B cell (primary cell): ENCODE measurements around the gene GLUD1. TPM values are rescaled to one million over a fixed set of nuclear protein-coding genes. Genes with fewer than 3 reads are reported as not detected.
"Not testable (repeated sequence)": the region's sequence is repeated elsewhere in the genome, so short reads cannot be mapped to it uniquely, and the experiment has no call there.

ENCODE experiments used
- ATAC-seq: fragments of 200-7000 bp; cut with Tn5 transposase; one replicate; pipeline ENCODE4 v1.10.0; 2021; ENCODE audit warnings: low read depth, mild to moderate bottlenecking, moderate number of reproducible peaks, moderate library complexity
- CTCF ChIA-PET: fragments of 350-600 bp; sonication (Branson Sonifier 250); formaldehyde crosslinking; loops from one replicate; lab custom pipeline; 2021; ENCODE audit warnings: antibody characterized with exemption, inconsistent platforms; lab: Charles Lee
- POLR2A ChIA-PET: fragments of 350-600 bp; sonication (Branson Sonifier 250); formaldehyde crosslinking; loops from one replicate; lab custom pipeline; 2021; ENCODE audit warnings: antibody characterized with exemption; lab: Charles Lee
- DNase-seq: peaks from one replicate; pipeline ENCODE4 v3.0.0; 2013
- H2AFZ ChIP-seq: 2 replicates; pipeline ENCODE4 v1.6.1; 2012; ENCODE audit warnings: mild to moderate bottlenecking, low read depth, low read length; ENCODE audit not compliant: insufficient read depth, poor library complexity, severe bottlenecking
- H3K27ac ChIP-seq, 2 donors: 1 replicate in 1 of 2; 2 replicates in 1 of 2; pipeline ENCODE4 v1.5.1; 2012 to 2013; ENCODE audit warnings: low read length in 2 of 2, mild to moderate bottlenecking in 2 of 2, moderate library complexity in 1 of 2
- H3K27me3 ChIP-seq, 4 experiments: fragments of 200-600 bp in 1 of 4; sonication (generic) in 1 of 4; replicated peaks in 1 of 4; 1 replicate in 2 of 4; 2 replicates in 2 of 4; pipeline versions ENCODE4 v1.6.1 to v1.7.0; 2013 to 2016; ENCODE audit warnings: low read length in 3 of 4, mild to moderate bottlenecking in 2 of 4, mixed read lengths in 1 of 4, moderate library complexity in 1 of 4; ENCODE audit not compliant: insufficient read depth in 4 of 4, control insufficient read depth in 3 of 4; ENCODE audit errors: control extremely low read depth in 1 of 4
- H3K36me3 ChIP-seq, 2 experiments: replicated peaks in 1 of 2; 1 replicate in 1 of 2; 2 replicates in 1 of 2; pipeline versions ENCODE4 v1.6.1 to v1.7.1; 2013; ENCODE audit warnings: low read length in 1 of 2; ENCODE audit not compliant: insufficient read depth in 2 of 2, control insufficient read depth in 1 of 2; ENCODE audit errors: control extremely low read depth in 1 of 2, extremely low read depth in 1 of 2
- H3K4me1 ChIP-seq, 2 donors: fragments of 200-600 bp in 1 of 2; sonication (generic) in 1 of 2; 1 replicate in 1 of 2; 2 replicates in 1 of 2; pipeline versions ENCODE4 v1.5.1 to v1.6.1; 2013 to 2017; ENCODE audit warnings: low read length in 2 of 2; ENCODE audit not compliant: control insufficient read depth in 2 of 2, insufficient read depth in 2 of 2
- H3K4me2 ChIP-seq: replicated peaks from 2 replicates; pipeline ENCODE3; 2012; ENCODE audit warnings: mild to moderate bottlenecking, low read depth, low read length; ENCODE audit not compliant: poor library complexity, severe bottlenecking
- H3K4me3 ChIP-seq, 5 experiments: fragments of 200-600 bp in 1 of 5; sonication (generic) in 1 of 5; 1 replicate in 3 of 5; 2 replicates in 2 of 5; pipeline versions ENCODE4 v1.5.1 to v1.7.0; 2011 to 2016; ENCODE audit warnings: low read length in 4 of 5, mild to moderate bottlenecking in 4 of 5, low read depth in 2 of 5, control low read depth in 1 of 5, moderate library complexity in 1 of 5; ENCODE audit not compliant: insufficient read depth in 1 of 5; ENCODE audit errors: control extremely low read depth in 1 of 5, extremely low read depth in 1 of 5
- H3K79me2 ChIP-seq: fragments of 200-600 bp; sonication (generic); one replicate; pipeline ENCODE4 v1.6.0; 2016; ENCODE audit warnings: low read length; ENCODE audit not compliant: control insufficient read depth, insufficient read depth
- H3K9ac ChIP-seq: fragments of 200-600 bp; sonication (generic); 2 replicates; pipeline ENCODE4 v1.6.1; 2017; ENCODE audit warnings: mild to moderate bottlenecking, low read length, moderate library complexity
- H3K9me3 ChIP-seq, 3 donors: one replicate each; pipeline versions ENCODE4 v1.6.1 to v1.7.1; 2013; ENCODE audit warnings: low read length in 2 of 3; ENCODE audit not compliant: control insufficient read depth in 2 of 3, insufficient read depth in 1 of 3; ENCODE audit errors: control extremely low read depth in 1 of 3
- H4K20me1 ChIP-seq: 2 replicates; pipeline ENCODE4 v1.6.0; 2012; ENCODE audit warnings: mild to moderate bottlenecking, low read length; ENCODE audit not compliant: insufficient read depth, control insufficient read depth, poor library complexity, severe bottlenecking
- H3K27ac Mint-ChIP-seq: one replicate; pipeline ENCODE4 v1.8.0; 2021; ENCODE audit warnings: mixed read lengths
- H3K27me3 Mint-ChIP-seq: one replicate; pipeline ENCODE4 v1.8.0; 2021; ENCODE audit warnings: mixed read lengths
- H3K4me1 Mint-ChIP-seq: one replicate; pipeline ENCODE4 v1.8.0; 2021; ENCODE audit warnings: mixed read lengths
- H3K4me3 Mint-ChIP-seq: one replicate; pipeline ENCODE4 v1.8.0; 2021; ENCODE audit warnings: mixed read lengths
- H3K9me3 Mint-ChIP-seq: one replicate; pipeline ENCODE4 v1.8.0; 2022; ENCODE audit warnings: mixed read lengths; ENCODE audit not compliant: insufficient read depth
- CTCF ChIP-seq: fragments of 200-600 bp; IDR thresholded peaks from one replicate; pipeline ENCODE4 v1.8.0; 2022; ENCODE audit warnings: antibody characterized with exemption, mild to moderate bottlenecking
- EZH2 ChIP-seq: IDR thresholded peaks from 2 replicates; pipeline ENCODE4 v1.6.1; 2012; ENCODE audit warnings: borderline replicate concordance, low read depth, mild to moderate bottlenecking, moderate library complexity, low read length; ENCODE audit not compliant: insufficient read depth, poor library complexity, severe bottlenecking
- WGBS: methylation state at CpG from one replicate; pipeline ENCODE4 v1.1.5; 2013; ENCODE audit warnings: missing lambda C conversion rate; ENCODE audit not compliant: insufficient coverage; 5-methylcytosine and 5-hydroxymethylcytosine counted together
- intact Hi-C: fragments of 100-400 bp; cut with micrococcal nuclease; formaldehyde crosslinking; loops from one replicate; pipeline ENCODE4 v1.10.0; 2022
- polyA plus RNA-seq: library from polyadenylated mRNA; depleted of rRNA; stranded (reverse); fragments of >200 nt; gene quantifications from 2 replicates; pipeline ENCODE4 v1.2.3, GENCODE V29; 2012
- total RNA-seq, 2 donors: library from RNA; stranded (reverse); fragments of 120-200 nt in 1 of 2; gene quantifications; 1 replicate in 1 of 2; 2 replicates in 1 of 2; pipeline versions ENCODE4 v1.2.3 to v1.2.4, GENCODE V29; 2013 to 2022

GLUD1 gene
- total and polyA plus RNA-seq, 2 donors (not counting 1 experiment from before 2014, with no cell fraction given): 29.6 to 71.5 TPM

GRCh38 chr10:87036623-87037022 is 58.0 kb downstream of the GLUD1 start:
- Histone ChIP-seq H3K9me3 (peaks cover 0 to 11% (median 0%) of the 10 kb centered on the region in 3 donors), H3K4me1 (no peaks in the 10 kb centered on the region), H3K9ac (no peak overlapping the region), H3K36me3 (no peaks in the 10 kb centered on the region), H3K4me2 (no peak overlapping the region), H3K27me3 (peaks cover 0 to 2% (median 0%) of the 10 kb centered on the region in 4 experiments), H4K20me1 (no peaks in the 10 kb centered on the region), H2AFZ (no peak overlapping the region), H3K4me3 (no peak overlapping the region), H3K27ac (no peak overlapping the region), H3K79me2 (no peaks in the 10 kb centered on the region)
- ChIA-PET CTCF (no interaction called here), POLR2A (no interaction called here)
- Mint-ChIP-seq H3K4me1 (no peaks in the 10 kb centered on the region), H3K27ac (no peak overlapping the region), H3K9me3 (no peaks in the 10 kb centered on the region), H3K4me3 (no peak overlapping the region), H3K27me3 (no peaks in the 10 kb centered on the region)
- no peak for ATAC-seq
- TF ChIP-seq EZH2 (no peak), CTCF (no peak)
- DNase-seq: no peak
- intact Hi-C loops: no loop called here
- no CpG with 5 or more reads among the region's 1 CpG for WGBS

- WGBS: 98% methylated on average over 24 of the region's 28 CpGs
- Histone ChIP-seq H3K36me3 (no peaks in the 10 kb centered on the region), H3K79me2 (no peaks in the 10 kb centered on the region), H3K4me3 (no peak overlapping the region), H3K27ac (no peak overlapping the region), H3K9ac (no peak overlapping the region), H3K27me3 (no peaks in the 10 kb centered on the region), H3K4me1 (no peaks in the 10 kb centered on the region), H3K4me2 (no peak overlapping the region), H2AFZ (no peak overlapping the region), H4K20me1 (no peaks in the 10 kb centered on the region), H3K9me3 (peaks cover 0 to 8% (median 0%) of the 10 kb centered on the region in 3 donors)
- ATAC-seq (no peak), DNase-seq (no peak)
- TF ChIP-seq CTCF: no peak
- TF ChIP-seq EZH2: no peak
- CTCF ChIA-PET: no interaction called here
- POLR2A ChIA-PET: no interaction called here
- Mint-ChIP-seq H3K4me1 (no peaks in the 10 kb centered on the region), H3K4me3 (no peak overlapping the region), H3K27me3 (no peaks in the 10 kb centered on the region), H3K27ac (no peak overlapping the region), H3K9me3 (no peaks in the 10 kb centered on the region)
- intact Hi-C loops: no loop called here
Observed at GRCh38 chr10:87030912-87031635, 63.6 kb downstream of the GLUD1 start.

- H4K20me1 ChIP-seq, H3K27me3 Mint-ChIP-seq, CTCF ChIA-PET, H3K4me3 ChIP-seq, H3K79me2 ChIP-seq, H3K27ac Mint-ChIP-seq, DNase-seq, H3K36me3 ChIP-seq, intact Hi-C loops, POLR2A ChIA-PET, H3K4me3 Mint-ChIP-seq, H3K27ac ChIP-seq, H3K4me1 ChIP-seq, H3K9me3 ChIP-seq, H3K4me2 ChIP-seq, H3K9ac ChIP-seq, H3K9me3 Mint-ChIP-seq, H3K4me1 Mint-ChIP-seq, ATAC-seq, H3K27me3 ChIP-seq, H2AFZ ChIP-seq: not testable (repeated sequence)
- WGBS: 58% methylated on average over 1 of the region's 1 CpG
Observed at GRCh38 chr10:87030419-87030818, 64.2 kb downstream of the GLUD1 start.
